WTC11 (cell line): ENCODE results near the gene ZNF579. TPM values are rescaled to one million over a fixed set of nuclear protein-coding genes. Genes with fewer than 3 reads are reported as not detected.

Experiments used
- ATAC-seq: fragments of 200-7000 bp; cut with Tn5 transposase; 2 replicates; pipeline ENCODE4 v1.10.0; 2021; ENCODE audit warnings: mild to moderate bottlenecking, moderate library complexity
- CTCF ChIA-PET: fragments of 300-600 bp; sonication (Branson Sonifier 250); formaldehyde crosslinking; loops from one replicate; lab custom pipeline; 2021; ENCODE audit warnings: antibody characterized with exemption; lab: Charles Lee
- POLR2A ChIA-PET: fragments of 350-600 bp; sonication (Branson Sonifier 250); formaldehyde crosslinking; loops from one replicate; lab custom pipeline; 2021; ENCODE audit warnings: antibody characterized with exemption; lab: Charles Lee
- DNase-seq: peaks from one replicate; pipeline ENCODE4 v3.0.0; 2021; ENCODE audit warnings: low spot score
- H3K27ac Mint-ChIP-seq: 2 replicates; pipeline ENCODE4 v1.8.0; 2021; ENCODE audit warnings: mixed read lengths
- H3K27me3 Mint-ChIP-seq: 2 replicates; pipeline ENCODE4 v1.8.0; 2021; ENCODE audit warnings: low read depth, mild to moderate bottlenecking, moderate library complexity, mixed read lengths
- H3K36me3 Mint-ChIP-seq: 2 replicates; pipeline ENCODE4 v1.8.0; 2021; ENCODE audit warnings: mixed read lengths
- H3K4me1 Mint-ChIP-seq: 2 replicates; pipeline ENCODE4 v1.8.0; 2022; ENCODE audit warnings: mixed read lengths
- H3K4me3 Mint-ChIP-seq: 2 replicates; pipeline ENCODE4 v1.8.0; 2021; ENCODE audit warnings: mild to moderate bottlenecking, moderate library complexity, mixed read lengths
- H3K9me3 Mint-ChIP-seq: 2 replicates; pipeline ENCODE4 v1.8.0; 2021; ENCODE audit warnings: mixed read lengths
- CREB1 ChIP-seq: sonication (generic); formaldehyde crosslinking; IDR thresholded peaks from 2 replicates; pipeline ENCODE4 v1.8.0; 2023; ENCODE audit warnings: mild to moderate bottlenecking, missing genetic modification reagents
- E2F1 ChIP-seq: sonication (generic); formaldehyde crosslinking; IDR thresholded peaks from 2 replicates; pipeline ENCODE4 v1.8.0; 2022; ENCODE audit warnings: mild to moderate bottlenecking, missing genetic modification reagents
- E2F5 ChIP-seq: sonication (generic); formaldehyde crosslinking; IDR thresholded peaks from 2 replicates; pipeline ENCODE4 v1.8.1; 2022; ENCODE audit warnings: mild to moderate bottlenecking, moderate library complexity, missing genetic modification reagents
- ELF4 ChIP-seq: sonication (generic); formaldehyde crosslinking; IDR thresholded peaks from 2 replicates; pipeline ENCODE4 v1.8.1; 2022; ENCODE audit warnings: low read depth, mild to moderate bottlenecking, moderate library complexity, missing genetic modification reagents
- EMX1 ChIP-seq: fragments of 250-450 bp; sonication (Bioruptor Pico); IDR thresholded peaks from 2 replicates; pipeline ENCODE4 v1.8.0; 2021; ENCODE audit warnings: mild to moderate bottlenecking
- ETV6 ChIP-seq: sonication (generic); formaldehyde crosslinking; IDR thresholded peaks from 2 replicates; pipeline ENCODE4 v1.8.1; 2022; ENCODE audit warnings: mild to moderate bottlenecking, missing genetic modification reagents
- FOXJ3 ChIP-seq: sonication (generic); formaldehyde crosslinking; IDR thresholded peaks from 2 replicates; pipeline ENCODE4 v1.9.0; 2021; ENCODE audit warnings: missing genetic modification reagents, mild to moderate bottlenecking, borderline replicate concordance
- GABPB1 ChIP-seq: sonication (generic); formaldehyde crosslinking; IDR thresholded peaks from 2 replicates; pipeline ENCODE4 v1.8.1; 2023; ENCODE audit warnings: mild to moderate bottlenecking, missing genetic modification reagents
- HMGXB4 ChIP-seq: sonication (generic); formaldehyde crosslinking; IDR thresholded peaks from 2 replicates; pipeline ENCODE4 v1.8.1; 2023; ENCODE audit warnings: mild to moderate bottlenecking, moderate library complexity, missing genetic modification reagents
- IRF1 ChIP-seq: sonication (generic); formaldehyde crosslinking; IDR thresholded peaks from 2 replicates; pipeline ENCODE4 v1.8.0; 2023; ENCODE audit warnings: missing genetic modification reagents
- JAZF1 ChIP-seq: fragments of 250-450 bp; sonication (Bioruptor Pico); IDR thresholded peaks from 2 replicates; pipeline ENCODE4 v1.9.0; 2021; ENCODE audit warnings: moderate library complexity, mild to moderate bottlenecking, inconsistent platforms
- MXD4 ChIP-seq: fragments of 250-450 bp; sonication (Bioruptor Pico); IDR thresholded peaks from 2 replicates; pipeline ENCODE4 v1.8.0; 2021; ENCODE audit warnings: mild to moderate bottlenecking, moderate library complexity, borderline replicate concordance
- NFATC4 ChIP-seq: fragments of 250-450 bp; sonication (Bioruptor Pico); IDR thresholded peaks from 2 replicates; pipeline ENCODE4 v1.9.0; 2021; ENCODE audit warnings: mild to moderate bottlenecking
- NFE2L1 ChIP-seq: sonication (generic); formaldehyde crosslinking; IDR thresholded peaks from 2 replicates; pipeline ENCODE4 v1.8.1; 2023; ENCODE audit warnings: missing genetic modification reagents
- NR1H2 ChIP-seq: sonication (generic); formaldehyde crosslinking; IDR thresholded peaks from 2 replicates; pipeline ENCODE4 v1.9.0; 2021; ENCODE audit warnings: mild to moderate bottlenecking, moderate library complexity, missing genetic modification reagents
- OVOL2 ChIP-seq: fragments of 250-450 bp; sonication (Bioruptor Pico); IDR thresholded peaks from 2 replicates; pipeline ENCODE4 v1.9.0; 2021; ENCODE audit warnings: mild to moderate bottlenecking, borderline replicate concordance
- PRDM15 ChIP-seq: sonication (generic); formaldehyde crosslinking; IDR thresholded peaks from 2 replicates; pipeline ENCODE4 v1.8.0; 2022; ENCODE audit warnings: missing genetic modification reagents
- RORB ChIP-seq: fragments of 250-450 bp; sonication (Bioruptor Pico); IDR thresholded peaks from 2 replicates; pipeline ENCODE4 v1.9.0; 2021; ENCODE audit warnings: mild to moderate bottlenecking
- SMAD3 ChIP-seq: sonication (generic); formaldehyde crosslinking; IDR thresholded peaks from 2 replicates; pipeline ENCODE4 v1.8.0; 2022; ENCODE audit warnings: missing genetic modification reagents, mild to moderate bottlenecking, borderline replicate concordance
- SMAD4 ChIP-seq: sonication (generic); formaldehyde crosslinking; IDR thresholded peaks from 2 replicates; pipeline ENCODE4 v1.8.0; 2022; ENCODE audit warnings: mild to moderate bottlenecking, missing genetic modification reagents
- SOX15 ChIP-seq: fragments of 250-450 bp; sonication (Bioruptor Pico); IDR thresholded peaks from 2 replicates; pipeline ENCODE4 v1.9.0; 2021; ENCODE audit warnings: mild to moderate bottlenecking
- STAT6 ChIP-seq: sonication (generic); formaldehyde crosslinking; conservative IDR thresholded peaks from 2 replicates; pipeline ENCODE4 v1.8.1; 2023; ENCODE audit warnings: mild to moderate bottlenecking, low read depth, missing genetic modification reagents, moderate library complexity
- ZBTB43 ChIP-seq: sonication (generic); formaldehyde crosslinking; IDR thresholded peaks from 2 replicates; pipeline ENCODE4 v1.8.1; 2023; ENCODE audit warnings: mild to moderate bottlenecking, missing genetic modification reagents
- ZMAT4 ChIP-seq: fragments of 250-450 bp; sonication (Bioruptor Pico); IDR thresholded peaks from 2 replicates; pipeline ENCODE4 v1.9.0; 2021; ENCODE audit warnings: mild to moderate bottlenecking
- ZNF423 ChIP-seq: fragments of 250-450 bp; sonication (Bioruptor Pico); IDR thresholded peaks from 2 replicates; pipeline ENCODE4 v2.1.2; 2022; ENCODE audit warnings: mild to moderate bottlenecking, moderate library complexity
- total RNA-seq: library from RNA; stranded (reverse); gene quantifications from 3 replicates; pipeline ENCODE4 v1.2.3, GENCODE V29; 2021

The ZNF579 gene
- total RNA-seq, 1 experiment from 2014 or later = 30.0 TPM

- Mint-ChIP-seq H3K4me3 (peak within 1 kb of the TSS; percentile 98), H3K36me3 (peaks cover 18% of the 10 kb centered on the region), H3K9me3 (no peaks in the 10 kb centered on the region), H3K27ac (peak within 1 kb of the TSS; percentile 100), H3K27me3 (no peaks in the 10 kb centered on the region; the same call in 1 of the 2 replicates), H3K4me1 (peaks cover 29% of the 10 kb centered on the region)
- ATAC-seq = peak; percentile 6
- ChIA-PET POLR2A (interaction anchor here (0.5 to 2.1 kb wide), 14 partner anchors 13 to 261 kb away, joined by 3 to 17 read pairs (median 6); partner anchors contain the start of genes KMT5C, U2AF2, UBE2S and ZNF628), CTCF (interaction anchor here (0.6 to 3.0 kb wide), 14 partner anchors 12 to 454 kb away, joined by 3 to 17 read pairs (median 6); partner anchors contain the start of genes HSPBP1, NAT14 and ZNF784)
- peak; percentile 88 for DNase-seq
- TF ChIP-seq NFATC4 (CRISPR knock-in tag) = no peak; the same call in 1 of the 2 replicates
- TF ChIP-seq OVOL2 (CRISPR knock-in tag) = no peak
- no peak for TF ChIP-seq ETV6 (CRISPR knock-in tag)
- TF ChIP-seq MXD4 (CRISPR knock-in tag) = no peak
- TF ChIP-seq ELF4 (CRISPR knock-in tag) = no peak
- no peak for TF ChIP-seq NR1H2 (CRISPR knock-in tag)
- TF ChIP-seq GABPB1 (CRISPR knock-in tag) = no peak
- no peak for TF ChIP-seq ZMAT4 (CRISPR knock-in tag)
- TF ChIP-seq NFE2L1 (CRISPR knock-in tag) = peak; percentile 55; the same call in 1 of the 2 replicates
- TF ChIP-seq E2F5 (CRISPR knock-in tag) = peak; percentile 92
- 0 out of 2 replicates have a peak, but pooled peaks have one; percentile 25 for TF ChIP-seq ZBTB43 (CRISPR knock-in tag)
- no peak for TF ChIP-seq SOX15
- TF ChIP-seq RORB (CRISPR knock-in tag) = no peak
- no peak for TF ChIP-seq STAT6 (CRISPR knock-in tag)
- no peak for TF ChIP-seq PRDM15 (CRISPR knock-in tag)
- no peak for TF ChIP-seq SMAD4 (CRISPR knock-in tag)
- no peak for TF ChIP-seq JAZF1
- no peak for TF ChIP-seq SMAD3
- no peak for TF ChIP-seq FOXJ3
- no peak for TF ChIP-seq IRF1 (CRISPR knock-in tag)
- TF ChIP-seq ZNF423 = no peak
- no peak for TF ChIP-seq HMGXB4 (CRISPR knock-in tag)
- no peak for TF ChIP-seq E2F1 (CRISPR knock-in tag)
- TF ChIP-seq EMX1 (CRISPR knock-in tag) = no peak
- TF ChIP-seq CREB1 = no peak
Measured at GRCh38 chr19:55599842-55600661, 19.4 kb upstream of the ZNF579 start, which contains the start of gene ZNF524. TSS of gene ZNF524 (plus strand) at chr19:55600288. CDS start at chr19:55602113, 1,825 bp downstream.
